HG02852 (cell line): Measurements from ENCODE around the gene ATP6V1F.

ENCODE experiments used
- ATAC-seq: cut with Tn5 transposase; IDR thresholded peaks from one replicate; pipeline ENCODE4 v1.9.1; 2021; ENCODE audit warnings: mild to moderate bottlenecking, moderate library complexity; ENCODE audit not compliant: unreplicated experiment

Gene ATP6V1F

GRCh38 chr7:128867241-128867640 lies 4.6 kb downstream of the ATP6V1F start:
- ATAC-seq = no peak

- no peak for ATAC-seq
Observed at GRCh38 chr7:128867842-128868623, 5.4 kb downstream of the ATP6V1F start.

- no peak for ATAC-seq
Observed at GRCh38 chr7:128868624-128869137, 6.0 kb downstream of the ATP6V1F start.

- peak; percentile 64 for ATAC-seq
Observed at GRCh38 chr7:128869138-128869943, 6.7 kb downstream of the ATP6V1F start.

GRCh38 chr7:128869944-128870285 lies 7.3 kb downstream of the ATP6V1F start:
- ATAC-seq = peak; percentile 16

- ATAC-seq = no peak
Observed at GRCh38 chr7:128871050-128871449, 8.4 kb downstream of the ATP6V1F start.

GRCh38 chr7:128872394-128872824 lies 9.8 kb downstream of the ATP6V1F start:
- ATAC-seq = no peak

GRCh38 chr7:128873234-128873633 lies 10.6 kb downstream of the ATP6V1F start:
- no peak for ATAC-seq

- no peak for ATAC-seq
Observed at GRCh38 chr7:128874140-128875031, 11.7 kb downstream of the ATP6V1F start.

- no peak for ATAC-seq
Observed at GRCh38 chr7:128875523-128875948, 12.9 kb downstream of the ATP6V1F start.

- no peak for ATAC-seq
Observed at GRCh38 chr7:128876127-128876526, 13.5 kb downstream of the ATP6V1F start.

- no peak for ATAC-seq
Observed at GRCh38 chr7:128876586-128876977, 13.9 kb downstream of the ATP6V1F start.

- no peak for ATAC-seq
Observed at GRCh38 chr7:128876978-128877755, 14.5 kb downstream of the ATP6V1F start.

GRCh38 chr7:128877756-128878120 lies 15.1 kb downstream of the ATP6V1F start:
- ATAC-seq = no peak

GRCh38 chr7:128878226-128879105 lies 15.8 kb downstream of the ATP6V1F start:
- ATAC-seq = no peak

GRCh38 chr7:128879461-128879938 lies 16.8 kb downstream of the ATP6V1F start:
- ATAC-seq = no peak

- no peak for ATAC-seq
Observed at GRCh38 chr7:128879939-128880746, 17.5 kb downstream of the ATP6V1F start.

- ATAC-seq = no peak
Observed at GRCh38 chr7:128880791-128881457, 18.3 kb downstream of the ATP6V1F start.
